PFSK-1 (cell line): Measurements from ENCODE around the gene SNX30.

Source experiments
- POLR2AphosphoS5 ChIP-seq: IDR thresholded peaks from 2 replicates; pipeline ENCODE4 v1.6.1; 2012; ENCODE audit warnings: low read depth, mild to moderate bottlenecking, control low read depth, low read length, moderate library complexity
- SIN3A ChIP-seq: IDR thresholded peaks from 2 replicates; pipeline ENCODE4 v1.6.1; 2012; ENCODE audit warnings: mild to moderate bottlenecking, low read length, moderate library complexity, borderline replicate concordance; ENCODE audit not compliant: insufficient read depth
- TAF1 ChIP-seq: IDR thresholded peaks from 2 replicates; pipeline ENCODE4 v1.6.1; 2012; ENCODE audit warnings: low read length, control low read depth, borderline replicate concordance; ENCODE audit not compliant: insufficient read depth
- TF ChIP-seq, protein P1 (sequence below), 2 experiments: IDR thresholded peaks; 2 replicates each; pipeline versions ENCODE4 v1.6.1 to v1.8.0; 2011 to 2012; ENCODE audit warnings: low read depth in 2 of 2, low read length in 2 of 2, control low read depth in 1 of 2, inconsistent platforms in 1 of 2, mild to moderate bottlenecking in 1 of 2, moderate library complexity in 1 of 2; ENCODE audit not compliant: insufficient read depth in 1 of 2

DNA sequence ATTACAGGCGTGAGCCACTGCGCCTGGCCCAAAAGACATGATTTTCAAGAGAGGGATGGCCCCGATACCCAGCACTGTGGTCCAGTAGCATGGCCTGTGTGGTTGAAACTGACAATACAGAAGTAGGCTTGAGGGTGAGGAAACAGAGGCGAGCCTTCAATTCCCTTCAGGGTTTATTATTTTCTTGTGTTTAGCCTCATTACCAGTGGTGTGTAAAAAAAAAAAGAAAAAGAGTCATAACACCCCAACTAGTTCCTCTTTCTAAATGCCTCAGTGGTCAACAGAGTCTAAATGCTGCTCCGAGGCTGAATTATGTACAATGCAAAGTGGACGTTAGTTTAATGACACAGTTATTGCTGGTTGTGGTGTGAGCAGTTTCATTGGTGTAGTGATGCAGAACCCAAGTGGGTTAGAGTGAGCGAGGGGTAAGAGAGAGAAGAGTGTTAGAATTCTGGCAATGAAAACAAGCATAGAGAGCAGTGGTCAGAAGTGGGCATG is 58.8 kb downstream of the SNX30 start:
- TF ChIP-seq SIN3A, result no peak
- TF ChIP-seq, protein P1, sequence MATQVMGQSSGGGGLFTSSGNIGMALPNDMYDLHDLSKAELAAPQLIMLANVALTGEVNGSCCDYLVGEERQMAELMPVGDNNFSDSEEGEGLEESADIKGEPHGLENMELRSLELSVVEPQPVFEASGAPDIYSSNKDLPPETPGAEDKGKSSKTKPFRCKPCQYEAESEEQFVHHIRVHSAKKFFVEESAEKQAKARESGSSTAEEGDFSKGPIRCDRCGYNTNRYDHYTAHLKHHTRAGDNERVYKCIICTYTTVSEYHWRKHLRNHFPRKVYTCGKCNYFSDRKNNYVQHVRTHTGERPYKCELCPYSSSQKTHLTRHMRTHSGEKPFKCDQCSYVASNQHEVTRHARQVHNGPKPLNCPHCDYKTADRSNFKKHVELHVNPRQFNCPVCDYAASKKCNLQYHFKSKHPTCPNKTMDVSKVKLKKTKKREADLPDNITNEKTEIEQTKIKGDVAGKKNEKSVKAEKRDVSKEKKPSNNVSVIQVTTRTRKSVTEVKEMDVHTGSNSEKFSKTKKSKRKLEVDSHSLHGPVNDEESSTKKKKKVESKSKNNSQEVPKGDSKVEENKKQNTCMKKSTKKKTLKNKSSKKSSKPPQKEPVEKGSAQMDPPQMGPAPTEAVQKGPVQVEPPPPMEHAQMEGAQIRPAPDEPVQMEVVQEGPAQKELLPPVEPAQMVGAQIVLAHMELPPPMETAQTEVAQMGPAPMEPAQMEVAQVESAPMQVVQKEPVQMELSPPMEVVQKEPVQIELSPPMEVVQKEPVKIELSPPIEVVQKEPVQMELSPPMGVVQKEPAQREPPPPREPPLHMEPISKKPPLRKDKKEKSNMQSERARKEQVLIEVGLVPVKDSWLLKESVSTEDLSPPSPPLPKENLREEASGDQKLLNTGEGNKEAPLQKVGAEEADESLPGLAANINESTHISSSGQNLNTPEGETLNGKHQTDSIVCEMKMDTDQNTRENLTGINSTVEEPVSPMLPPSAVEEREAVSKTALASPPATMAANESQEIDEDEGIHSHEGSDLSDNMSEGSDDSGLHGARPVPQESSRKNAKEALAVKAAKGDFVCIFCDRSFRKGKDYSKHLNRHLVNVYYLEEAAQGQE (IDR thresholded peaks at IDR 0.05; ENCODE audit: insufficient read depth in 1 of 2, low read depth in 2 of 2, low read length in 2 of 2), result no peak
- TF ChIP-seq POLR2AphosphoS5, result no peak
- no peak for TF ChIP-seq TAF1
